Keratinocyte (primary cell): ENCODE results near the gene PTPN18. TPM values are rescaled to one million over a fixed set of nuclear protein-coding genes. Genes with fewer than 3 reads are reported as not detected.

Experiments used
- DNase-seq: peaks from one replicate; pipeline ENCODE4 v3.0.0-alpha.2; 2011; ENCODE audit warnings: low read depth, missing footprints, low spot score
- FAIRE-seq: peaks from 2 replicates; lab custom pipeline; 2011; peaks lifted over from hg19 to GRCh38; lab: Jason Lieb, UNC
- H2AFZ ChIP-seq: 2 replicates; pipeline ENCODE4 v1.6.0; 2012; ENCODE audit warnings: low read length, control low read depth, inconsistent platforms; ENCODE audit not compliant: control insufficient read depth
- H3K27ac ChIP-seq: 2 replicates; pipeline ENCODE4 v1.5.1; 2011; ENCODE audit warnings: low read length; ENCODE audit not compliant: control insufficient read depth, insufficient read depth
- H3K27me3 ChIP-seq: 3 replicates; pipeline ENCODE4 v1.6.0; 2011; ENCODE audit warnings: low read length; ENCODE audit not compliant: control insufficient read depth, insufficient read depth; ENCODE audit errors: extremely low read depth
- H3K36me3 ChIP-seq, 2 experiments: 2 replicates in 1 of 2; 3 replicates in 1 of 2; pipeline ENCODE4 v1.5.1; 2011; ENCODE audit warnings: low read length in 2 of 2, mild to moderate bottlenecking in 1 of 2; ENCODE audit not compliant: control insufficient read depth in 2 of 2, insufficient read depth in 2 of 2; ENCODE audit errors: extremely low read depth in 1 of 2
- H3K4me1 ChIP-seq: 3 replicates; pipeline ENCODE4 v1.5.1; 2011; ENCODE audit warnings: low read length; ENCODE audit not compliant: control insufficient read depth, insufficient read depth; ENCODE audit errors: extremely low read depth
- H3K4me2 ChIP-seq: 3 replicates; pipeline ENCODE4 v1.6.0; 2011; ENCODE audit warnings: low read depth, low read length; ENCODE audit not compliant: control insufficient read depth, insufficient read depth; ENCODE audit errors: extremely low read depth
- H3K4me3 ChIP-seq, 3 experiments: fragments of 200-600 bp in 1 of 3; sonication (generic) in 1 of 3; 2 replicates in 2 of 3; 3 replicates in 1 of 3; pipeline ENCODE4 v1.5.1; 2011 to 2016; ENCODE audit warnings: low read length in 3 of 3, mild to moderate bottlenecking in 3 of 3, control low read depth in 2 of 3, inconsistent platforms in 1 of 3, low read depth in 1 of 3, mixed read lengths in 1 of 3, mixed run types in 1 of 3, moderate library complexity in 1 of 3; ENCODE audit not compliant: control insufficient read depth in 2 of 3, insufficient read depth in 2 of 3; ENCODE audit errors: extremely low read depth in 1 of 3
- H3K79me2 ChIP-seq: 2 replicates; pipeline ENCODE4 v1.6.0; 2012; ENCODE audit warnings: low read length; ENCODE audit not compliant: control insufficient read depth, insufficient read depth
- H3K9ac ChIP-seq: 3 replicates; pipeline ENCODE4 v1.6.0; 2011; ENCODE audit warnings: low read length; ENCODE audit not compliant: control insufficient read depth, insufficient read depth; ENCODE audit errors: extremely low read depth
- H3K9me1 ChIP-seq: 3 replicates; pipeline ENCODE4 v1.6.0; 2011; ENCODE audit warnings: low read length; ENCODE audit not compliant: control insufficient read depth, insufficient read depth; ENCODE audit errors: extremely low read depth
- H3K9me3 ChIP-seq: 2 replicates; pipeline ENCODE4 v1.5.1; 2012; ENCODE audit warnings: low read depth, low read length; ENCODE audit not compliant: control insufficient read depth
- H4K20me1 ChIP-seq: 3 replicates; pipeline ENCODE4 v1.6.0; 2011; ENCODE audit warnings: low read length; ENCODE audit not compliant: control insufficient read depth, insufficient read depth; ENCODE audit errors: extremely low read depth
- CTCF ChIP-seq, 3 experiments: IDR thresholded peaks in 1 of 3; conservative IDR thresholded peaks in 1 of 3; optimal IDR thresholded peaks in 1 of 3; 2 replicates in 2 of 3; 3 replicates in 1 of 3; pipeline versions ENCODE3 to v1.5.1; 2011; ENCODE audit warnings: low read length in 3 of 3, mild to moderate bottlenecking in 3 of 3, moderate library complexity in 2 of 3, control low read depth in 1 of 3, inconsistent platforms in 1 of 3; ENCODE audit not compliant: insufficient read depth in 2 of 3; ENCODE audit errors: extremely low read depth in 1 of 3
- EZH2 ChIP-seq: IDR thresholded peaks from one replicate; pipeline ENCODE4 v1.6.1; 2012; ENCODE audit warnings: inconsistent platforms, mild to moderate bottlenecking, low read length, moderate library complexity
- dilution Hi-C: fragments of 300-500 bp; cut with MboI; formaldehyde crosslinking; loops from one replicate; pipeline ENCODE4 v1.7.0; 2020; ENCODE audit warnings: low sequenced_read_pairs; ENCODE audit not compliant: extremely low pct_ligation_motif_present
- polyA plus RNA-seq, 5 experiments: library from polyadenylated mRNA; depleted of rRNA in 3 of 5; stranded (reverse) in 3 of 5; stranded (forward) in 1 of 5; unstranded in 1 of 5; fragments of >200 nt; gene quantifications; 1 replicate in 1 of 5; 2 replicates in 3 of 5; 3 replicates in 1 of 5; pipeline versions ENCODE4 v1.2.1 to v1.2.3, GENCODE V29; 2011 to 2012; ENCODE audit warnings: missing spikeins in 2 of 5, low read depth in 1 of 5, low replicate concordance in 1 of 5

PTPN18 gene
- polyA plus RNA-seq, 1 donor (not counting 4 experiments of a cell fraction or from before 2014, with no cell fraction given) = 9.6 TPM

- dilution Hi-C loops = no loop called here
- Histone ChIP-seq H3K36me3 (peaks cover under 1 to 3% of the 10 kb centered on the region in 2 experiments), H2AFZ (no peak overlapping the region), H3K9ac (no peak overlapping the region), H3K4me1 (peaks cover 14% of the 10 kb centered on the region), H3K27me3 (no peaks in the 10 kb centered on the region), H3K9me1 (no peaks in the 10 kb centered on the region), H3K9me3 (no peaks in the 10 kb centered on the region), H3K4me3 (no peak overlapping the region), H3K27ac (no peak overlapping the region), H4K20me1 (no peaks in the 10 kb centered on the region), H3K4me2 (no peak overlapping the region), H3K79me2 (no peaks in the 10 kb centered on the region)
- FAIRE-seq (no peak), DNase-seq (no peak)
- TF ChIP-seq EZH2 = no peak
- no peak for TF ChIP-seq CTCF (optimal IDR thresholded peaks at IDR 0.05 in 1 of 3, IDR thresholded peaks at IDR 0.05 in 1 of 3, conservative IDR thresholded peaks at IDR 0.05 in 1 of 3; ENCODE audit: extremely low read depth in 1 of 3, insufficient read depth in 2 of 3, low read length in 3 of 3)
Observed at GRCh38 chr2:130334026-130334425, 21.8 kb upstream of the PTPN18 start.

- no peak overlapping the region for H3K4me2 ChIP-seq
- H3K9ac ChIP-seq = no peak overlapping the region
- H3K36me3 ChIP-seq = peaks cover 3 to 5% of the 10 kb centered on the region in 2 experiments
- TF ChIP-seq EZH2 (no peak), CTCF (optimal IDR thresholded peaks at IDR 0.05 in 1 of 3, IDR thresholded peaks at IDR 0.05 in 1 of 3, conservative IDR thresholded peaks at IDR 0.05 in 1 of 3; ENCODE audit: extremely low read depth in 1 of 3, insufficient read depth in 2 of 3, low read length in 3 of 3) (no peak)
- DNase-seq (no peak), FAIRE-seq (no peak)
- H3K27me3 ChIP-seq = no peaks in the 10 kb centered on the region
- no peaks in the 10 kb centered on the region for H3K9me1 ChIP-seq
- no peaks in the 10 kb centered on the region for H3K9me3 ChIP-seq
- no peaks in the 10 kb centered on the region for H3K79me2 ChIP-seq
- no peak overlapping the region for H2AFZ ChIP-seq
- peaks cover 10% of the 10 kb centered on the region for H3K4me1 ChIP-seq
- no peak overlapping the region for H3K27ac ChIP-seq
- H4K20me1 ChIP-seq = no peaks in the 10 kb centered on the region
- dilution Hi-C loops = no loop called here
- no peak overlapping the region for H3K4me3 ChIP-seq
Observed at GRCh38 chr2:130335226-130335625, 20.6 kb upstream of the PTPN18 start.
